Measurements from ENCODE around the gene FCMR.

The FCMR gene

DNA sequence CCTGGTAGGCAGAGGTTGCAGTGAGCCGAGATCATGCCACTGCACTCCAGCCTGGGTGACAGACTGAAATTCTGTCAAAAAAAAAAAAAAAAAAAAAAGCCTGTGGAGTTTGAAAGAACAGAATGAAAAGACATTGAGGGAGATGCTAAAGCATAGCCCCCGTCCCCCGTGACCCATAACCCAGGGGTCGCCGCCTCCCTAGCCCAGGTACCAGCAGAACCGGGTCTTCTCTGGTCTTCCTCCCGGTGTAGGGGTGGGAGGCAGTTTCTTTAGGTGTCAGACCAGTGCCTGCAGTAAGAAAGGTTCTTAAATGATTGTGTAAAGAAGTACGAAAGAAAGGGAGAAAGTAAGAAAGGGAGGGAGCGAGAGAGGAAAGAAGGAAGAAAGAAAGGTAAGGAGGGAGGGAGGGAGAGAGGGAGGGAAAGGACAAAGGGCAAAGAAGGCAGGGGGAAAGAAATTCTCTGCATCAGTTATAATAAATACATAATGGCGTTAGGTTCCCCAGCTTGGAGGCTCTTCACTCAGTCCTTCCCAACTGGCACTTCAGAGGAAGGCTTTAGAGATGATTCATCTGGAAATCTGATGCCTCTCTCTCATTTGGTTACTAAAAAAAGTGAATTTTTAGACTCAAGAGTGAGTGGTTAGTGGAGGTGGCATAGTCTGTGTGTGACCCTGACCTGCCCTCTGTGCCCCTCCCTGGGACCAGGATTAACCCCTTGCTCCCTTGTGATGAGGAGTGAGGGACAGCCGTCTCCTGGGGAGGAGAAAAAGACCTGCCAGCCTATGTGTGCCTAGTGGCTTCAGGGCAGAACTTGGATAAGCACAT lies 23.4 kb downstream of the FCMR start:
- peak; percentile 57 for DNase-seq (ENCODE audit: low read depth, low spot score)
- H3K4me3 ChIP-seq (ENCODE audit: low read depth, low read length) = no peak overlapping the region
- no peak for TF ChIP-seq CTCF (IDR thresholded peaks at IDR 0.05; ENCODE audit: low read depth, low read length)
- in situ Hi-C loops (cut with HindIII; ENCODE audit: low sequenced_read_pairs) = no loop called here

DNA sequence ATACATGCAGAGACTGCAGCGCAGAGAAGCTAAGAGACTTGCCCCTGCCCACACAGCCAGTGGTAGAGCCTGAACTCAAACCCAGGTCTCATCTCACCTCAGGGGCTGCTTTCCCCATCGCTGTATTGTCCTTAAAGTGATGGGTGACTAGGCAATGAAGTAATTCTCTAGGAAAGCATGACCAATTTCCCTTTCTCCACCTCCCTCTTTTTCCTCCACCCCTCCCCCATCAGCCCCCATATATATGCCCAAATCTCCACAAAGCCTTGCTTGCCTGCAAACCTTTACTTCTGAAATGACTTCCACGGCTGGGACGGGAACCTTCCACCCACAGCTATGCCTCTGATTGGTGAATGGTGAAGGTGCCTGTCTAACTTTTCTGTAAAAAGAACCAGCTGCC lies 24.6 kb downstream of the FCMR start, which contains the start of gene IL24:
Gene IL24, plus strand, starts transcription at position 269 of the 400 bp plus-strand sequence. CDS start 390 bp downstream, outside the sequence.
- H3K4me3 ChIP-seq (ENCODE audit: low read depth, low read length) = no peak within 1 kb of the TSS
- TF ChIP-seq CTCF (IDR thresholded peaks at IDR 0.05; ENCODE audit: low read depth, low read length) = no peak
- in situ Hi-C loops (cut with HindIII; ENCODE audit: low sequenced_read_pairs) = no loop called here
- DNase-seq (ENCODE audit: low read depth, low spot score) = no peak

- no peak for TF ChIP-seq CTCF (IDR thresholded peaks at IDR 0.05; ENCODE audit: low read depth, low read length)
- no peak overlapping the region for H3K4me3 ChIP-seq (ENCODE audit: low read depth, low read length)
- in situ Hi-C loops (cut with HindIII; ENCODE audit: low sequenced_read_pairs) = no loop called here
- DNase-seq (ENCODE audit: low read depth, low spot score) = no peak
Measured at GRCh38 chr1:206896261-206896660, 25.5 kb downstream of the FCMR start.

- no peak for TF ChIP-seq CTCF (IDR thresholded peaks at IDR 0.05; ENCODE audit: low read depth, low read length)
- in situ Hi-C loops (cut with HindIII; ENCODE audit: low sequenced_read_pairs) = no loop called here
- no peak overlapping the region for H3K4me3 ChIP-seq (ENCODE audit: low read depth, low read length)
- no peak for DNase-seq (ENCODE audit: low read depth, low spot score)
Measured at GRCh38 chr1:206895837-206896242, 25.9 kb downstream of the FCMR start.

DNA sequence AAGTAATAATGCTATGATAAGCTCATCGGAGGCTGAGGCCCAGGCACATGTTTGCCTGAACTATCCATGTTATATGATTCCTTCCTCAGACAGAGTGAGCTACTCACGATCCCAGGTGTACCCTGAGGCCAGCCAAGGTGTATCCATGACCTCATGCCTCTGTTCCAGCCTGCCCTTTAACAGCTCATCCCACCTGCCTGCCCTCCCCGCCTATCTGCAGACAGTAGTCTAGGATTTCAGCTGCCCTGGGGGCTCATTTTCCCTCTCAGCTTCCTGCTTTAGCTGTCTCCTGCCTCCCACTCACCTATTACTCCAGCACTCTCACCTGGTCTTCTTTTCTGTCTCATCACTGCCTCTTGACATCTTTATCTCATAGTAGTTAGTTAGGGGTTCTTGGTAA lies 26.4 kb downstream of the FCMR start:
- H3K4me3 ChIP-seq (ENCODE audit: low read depth, low read length) = no peak overlapping the region
- no peak for TF ChIP-seq CTCF (IDR thresholded peaks at IDR 0.05; ENCODE audit: low read depth, low read length)
- in situ Hi-C loops (cut with HindIII; ENCODE audit: low sequenced_read_pairs) = no loop called here
- no peak for DNase-seq (ENCODE audit: low read depth, low spot score)

DNA sequence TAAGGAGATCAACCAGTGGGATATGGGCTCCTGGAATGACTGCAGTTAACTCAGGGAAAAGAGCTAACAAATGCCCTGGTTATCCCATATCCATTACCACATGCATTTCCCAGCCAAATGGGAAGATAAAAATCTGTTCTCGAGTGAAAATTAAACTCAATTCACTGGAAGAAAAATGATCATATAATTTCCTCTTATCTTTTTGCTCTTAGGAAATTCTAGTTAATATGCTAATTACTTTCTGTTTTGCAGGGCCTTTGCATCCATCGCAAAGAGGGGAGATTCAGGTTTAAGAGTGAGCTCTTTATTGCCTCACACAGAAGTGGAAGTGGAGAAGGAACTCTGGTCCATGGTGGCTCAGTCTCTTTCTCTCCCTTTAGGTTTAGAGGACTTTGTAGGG lies 28.4 kb downstream of the FCMR start:
- no peak for TF ChIP-seq CTCF (IDR thresholded peaks at IDR 0.05; ENCODE audit: low read depth, low read length)
- no peak for DNase-seq (ENCODE audit: low read depth, low spot score)
- in situ Hi-C loops (cut with HindIII; ENCODE audit: low sequenced_read_pairs) = no loop called here
- H3K4me3 ChIP-seq (ENCODE audit: low read depth, low read length) = no peak overlapping the region

Measured in astrocyte of the spinal cord (primary cell).